Right renal pelvis (tissue), 4 donors: ENCODE measurements around the gene SYPL1. TPM values are rescaled to one million over a fixed set of nuclear protein-coding genes. Genes with fewer than 3 reads are reported as not detected.

Experiments used
- DNase-seq, 4 donors: peaks; one replicate each; pipeline ENCODE4 v3.0.0-alpha.2; 2013; ENCODE audit warnings: low read depth in 4 of 4, low spot score in 3 of 4, missing footprints in 1 of 4
- polyA plus RNA-seq, 4 donors: library from polyadenylated mRNA; unstranded; fragments of 120-200 nt; gene quantifications; one replicate each; pipeline ENCODE4 v1.2.1, GENCODE V29; 2013; ENCODE audit not compliant: insufficient read length in 4 of 4

Gene SYPL1
- polyA plus RNA-seq, 4 donors = 137 to 166 (median 161) TPM

DNA sequence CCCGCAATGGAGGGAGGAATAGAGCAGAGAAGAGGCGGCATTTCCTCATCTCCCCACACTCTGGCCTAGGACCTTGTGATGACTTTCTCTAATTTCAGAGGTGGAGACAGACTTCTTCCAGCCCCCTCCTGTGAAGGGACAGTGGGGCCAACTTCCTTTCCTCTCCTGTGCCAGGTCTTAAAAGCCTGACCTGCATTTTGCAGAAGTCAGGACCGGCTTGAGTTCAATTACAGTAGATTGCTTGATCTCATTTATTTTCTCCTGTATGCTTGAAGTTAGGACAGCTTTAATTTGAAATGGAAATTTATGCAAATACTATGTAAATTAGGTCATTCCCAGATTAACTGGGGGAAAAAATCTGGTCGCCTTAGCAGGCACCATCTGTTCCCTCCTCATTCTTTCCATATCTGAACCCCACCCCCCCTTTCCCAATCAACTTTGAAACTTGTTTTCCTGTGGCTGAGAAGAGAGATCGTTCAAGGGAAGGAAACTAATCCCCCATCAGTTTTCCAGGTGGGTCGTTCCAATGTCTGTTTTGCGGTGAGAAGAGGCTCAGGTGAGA is 57.1 kb downstream of the SYPL1 start:
- no peak for DNase-seq

DNA sequence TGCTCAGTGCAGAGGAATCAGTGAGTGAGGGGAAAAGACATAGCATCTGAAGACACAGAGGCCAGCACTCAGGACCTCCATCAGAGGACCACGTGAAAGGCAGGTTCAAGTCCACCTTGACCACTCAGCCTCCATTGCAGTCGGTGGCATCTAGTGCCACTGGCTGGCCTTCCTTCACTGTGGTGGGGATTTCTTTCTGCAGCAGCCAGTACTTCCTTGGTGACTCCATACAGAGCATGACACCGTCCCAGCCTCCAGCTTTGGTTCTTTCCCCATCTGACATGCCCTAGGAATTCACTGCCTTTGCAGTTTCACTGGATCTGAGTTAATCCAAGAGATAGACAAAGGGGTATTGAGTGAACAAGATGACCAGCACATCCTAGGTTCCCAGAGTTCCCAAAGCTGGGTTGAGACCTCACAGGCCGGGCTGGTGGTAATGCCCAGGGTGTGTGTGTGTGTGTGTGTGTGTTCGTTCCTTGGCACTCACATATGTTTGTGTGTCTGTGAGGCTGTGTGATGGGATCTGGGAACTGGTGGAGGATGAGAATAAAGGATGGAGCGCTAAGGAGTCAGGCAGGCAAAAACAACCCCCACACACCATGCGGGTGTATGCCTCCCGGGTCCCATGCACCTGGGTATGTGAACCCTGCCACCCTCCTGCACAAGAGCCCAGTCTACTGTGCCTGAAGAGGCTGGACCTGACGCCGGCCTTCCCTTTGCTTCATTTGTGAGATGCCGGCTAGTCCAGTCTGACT is 57.8 kb downstream of the SYPL1 start:
- DNase-seq = no peak

DNA sequence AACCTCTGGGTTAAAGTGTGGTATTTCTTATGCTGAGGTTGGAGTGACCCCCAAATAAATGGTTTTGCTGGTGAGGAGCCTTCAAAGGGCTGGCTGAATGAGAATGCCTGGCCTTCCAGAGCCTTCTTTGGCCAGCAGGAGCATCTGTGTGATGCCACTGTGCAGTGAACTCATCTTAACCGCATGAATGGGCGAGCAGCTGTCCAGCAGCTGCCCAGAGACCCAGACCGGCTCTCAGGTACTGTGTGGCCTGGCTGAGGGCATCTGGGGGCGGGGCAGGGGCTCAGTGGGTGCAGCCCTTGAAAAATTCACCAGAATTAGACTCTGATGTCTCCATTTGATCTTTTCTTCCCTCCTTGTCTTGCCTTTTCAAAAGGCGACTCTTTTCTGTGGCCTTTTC is 59.0 kb downstream of the SYPL1 start:
- no peak for DNase-seq

DNA sequence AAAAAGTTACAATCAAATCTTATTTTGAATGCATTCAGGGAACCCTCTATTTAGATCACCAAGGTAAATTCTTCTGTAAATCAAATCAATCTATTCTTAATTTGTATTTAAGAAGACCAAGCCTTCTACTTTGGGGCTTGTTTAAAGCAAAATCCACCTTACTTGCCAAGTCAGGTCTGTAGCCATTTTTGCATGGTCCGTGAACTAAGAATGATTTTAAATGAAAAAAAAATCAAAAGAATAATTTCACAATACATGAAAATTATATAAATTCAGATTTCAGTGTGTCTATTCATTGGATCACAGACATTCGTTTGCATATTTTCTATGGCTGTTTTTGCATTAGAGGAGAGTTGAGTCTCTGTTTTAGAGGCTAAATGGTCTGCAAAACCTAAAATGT is 59.4 kb downstream of the SYPL1 start:
- DNase-seq = no peak

DNA sequence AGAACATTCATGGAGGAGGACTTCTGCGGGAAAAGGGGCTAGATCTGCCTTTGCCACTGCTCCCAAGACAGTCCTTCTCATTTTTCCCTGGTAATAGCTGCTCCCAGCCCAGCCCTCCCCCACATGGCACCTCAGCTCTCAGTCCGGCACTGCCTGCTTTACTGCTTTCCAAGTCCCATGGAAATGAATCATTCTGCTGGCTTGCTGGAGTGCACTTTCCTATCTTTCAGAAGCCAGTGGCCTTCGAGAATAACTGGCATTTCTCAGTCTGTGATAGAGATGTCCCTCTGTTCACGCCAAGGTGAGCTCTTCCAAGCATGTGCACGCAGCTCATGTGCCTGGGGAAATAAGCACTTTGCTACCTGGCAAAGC is 61.4 kb downstream of the SYPL1 start:
- no peak for DNase-seq

DNA sequence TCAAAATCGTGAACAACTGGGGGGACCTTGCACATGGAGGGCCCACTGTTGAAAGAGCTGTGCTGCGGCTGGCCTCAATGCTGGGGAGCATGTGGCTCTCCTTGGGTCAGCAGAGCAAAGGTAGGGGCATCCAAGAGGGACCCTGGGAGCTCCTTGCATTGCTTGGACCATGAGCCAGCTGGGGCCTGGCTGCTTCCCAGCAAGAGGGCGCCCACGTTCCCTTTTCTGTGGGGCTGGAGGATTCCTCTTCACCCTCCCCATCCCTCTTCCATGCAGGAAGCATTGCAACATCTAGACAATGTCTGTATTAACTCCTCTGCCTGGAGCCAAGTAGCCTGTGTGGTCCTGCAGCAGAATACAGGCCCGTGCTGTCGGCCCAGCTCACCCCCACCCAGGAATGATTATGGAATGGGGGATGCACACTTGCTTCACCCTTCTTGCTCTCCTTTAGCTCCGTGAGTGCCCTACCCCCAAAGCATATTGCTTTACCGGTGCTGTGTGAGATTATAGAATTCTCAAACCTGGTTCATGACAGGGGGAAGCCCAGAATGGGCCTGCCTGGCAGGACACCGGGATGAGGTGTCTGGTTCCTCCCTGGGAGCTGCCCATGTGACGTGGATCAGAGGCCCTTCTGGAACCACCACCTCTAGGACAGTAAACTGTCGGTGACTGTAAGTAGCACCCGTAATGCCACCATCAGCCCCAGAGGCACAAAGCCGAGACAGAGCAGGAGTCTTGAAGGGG is 61.9 kb downstream of the SYPL1 start:
- no peak for DNase-seq

DNA sequence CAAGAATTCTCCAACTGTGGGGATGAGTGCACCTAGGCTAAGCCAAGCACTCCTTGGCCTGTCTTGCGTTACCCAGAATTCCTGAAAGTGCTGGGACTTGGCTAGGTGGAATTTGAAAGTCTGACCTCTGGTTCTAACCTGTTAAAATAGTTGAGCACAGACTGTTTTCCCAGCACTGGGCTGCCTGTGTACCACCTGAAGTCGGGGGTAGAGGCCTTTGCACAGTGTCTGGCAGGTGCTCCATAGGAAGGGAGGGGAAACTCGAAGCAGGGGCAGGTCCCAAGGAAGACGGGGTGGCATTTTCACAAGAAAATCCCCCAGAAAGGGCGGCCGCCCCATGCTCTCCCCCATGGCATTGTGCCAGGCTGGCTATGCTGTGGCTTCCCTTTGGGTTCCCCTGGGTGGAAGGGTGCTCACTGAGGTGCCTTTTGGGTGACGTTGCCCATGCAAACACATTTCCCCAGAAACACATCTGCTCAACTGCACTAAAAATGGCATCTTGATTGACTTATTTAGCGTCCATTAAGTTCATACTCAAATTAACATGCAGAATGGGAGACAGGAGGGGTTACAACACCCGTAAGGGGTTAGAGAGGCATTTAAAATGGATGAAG is 62.9 kb downstream of the SYPL1 start:
- DNase-seq = no peak

DNA sequence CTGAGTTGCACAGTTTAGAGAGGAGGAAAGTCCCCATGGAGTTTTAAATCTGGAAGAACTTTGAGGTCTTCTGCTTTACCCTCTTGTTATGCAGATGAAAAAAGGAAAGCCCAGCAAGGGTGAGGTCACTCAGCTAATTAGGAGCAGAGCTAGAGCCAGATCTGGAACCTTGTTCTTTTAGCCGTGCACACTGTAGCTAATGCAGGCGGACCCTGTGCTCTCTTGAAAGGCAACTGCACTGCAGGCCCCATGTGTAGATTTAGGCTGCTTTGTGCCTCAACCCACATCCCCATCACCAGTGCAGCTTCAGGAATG is 63.4 kb downstream of the SYPL1 start:
- no peak for DNase-seq

DNA sequence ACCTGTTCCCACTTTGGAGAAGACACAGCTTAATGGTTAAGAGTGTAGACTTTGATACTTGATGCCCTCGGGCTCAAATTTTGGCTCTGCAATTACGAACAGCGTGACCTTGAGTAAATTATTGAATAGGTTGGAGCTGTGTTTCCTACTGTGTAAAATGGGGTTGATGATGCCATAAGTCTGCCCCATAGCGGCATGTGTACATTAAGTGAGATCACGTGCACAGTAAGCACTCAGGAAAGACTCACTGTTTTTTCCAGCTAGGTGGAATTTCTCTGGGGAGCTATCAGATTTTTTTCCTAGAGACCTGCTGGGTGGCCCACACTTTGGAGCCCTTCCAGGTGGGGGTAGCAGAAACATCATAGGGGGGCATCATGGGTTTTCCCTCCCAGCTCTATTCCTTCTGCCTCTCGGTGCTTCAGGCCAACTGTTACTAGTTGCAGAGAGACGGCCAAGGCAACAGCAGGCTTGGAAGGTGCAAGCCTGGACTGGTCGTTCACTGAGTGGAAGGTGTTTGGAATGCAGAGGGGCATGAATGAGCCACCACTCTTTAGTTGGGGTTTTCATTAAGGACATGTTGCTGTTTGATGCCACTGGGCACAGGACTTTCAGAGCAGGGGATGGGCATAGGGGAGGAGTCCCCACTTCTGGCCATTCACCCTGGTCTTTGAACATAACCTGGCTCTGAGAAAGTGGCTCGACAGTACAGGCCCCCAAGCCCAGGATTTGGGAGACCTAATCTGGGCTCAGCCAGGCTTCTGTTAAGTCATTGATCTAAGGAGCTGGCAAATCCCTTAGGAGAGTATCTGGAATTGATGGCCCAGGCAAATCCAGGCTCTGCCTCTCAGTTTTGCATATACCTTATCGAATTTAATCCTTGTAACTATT is 64.0 kb downstream of the SYPL1 start:
- DNase-seq = no peak

DNA sequence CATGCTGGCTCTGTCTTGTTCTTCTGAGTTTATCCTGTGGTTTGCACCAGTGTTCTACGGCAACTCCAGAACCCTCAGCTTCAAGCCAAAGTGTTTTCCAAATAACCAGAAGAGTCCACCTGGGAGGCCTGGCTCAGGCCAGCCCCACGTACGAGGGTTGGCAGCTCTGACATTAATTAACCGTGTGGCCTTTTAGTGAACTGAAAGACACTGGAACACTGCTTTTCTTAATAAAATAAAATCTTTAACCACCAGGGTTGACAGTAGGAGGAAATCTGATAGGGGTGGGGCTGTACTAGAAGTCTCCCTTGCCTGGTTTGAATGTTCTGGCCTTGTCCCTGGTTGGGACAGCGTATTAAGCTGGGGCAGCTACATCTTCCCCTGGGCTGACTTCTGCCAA is 64.9 kb downstream of the SYPL1 start:
- DNase-seq = no peak

DNA sequence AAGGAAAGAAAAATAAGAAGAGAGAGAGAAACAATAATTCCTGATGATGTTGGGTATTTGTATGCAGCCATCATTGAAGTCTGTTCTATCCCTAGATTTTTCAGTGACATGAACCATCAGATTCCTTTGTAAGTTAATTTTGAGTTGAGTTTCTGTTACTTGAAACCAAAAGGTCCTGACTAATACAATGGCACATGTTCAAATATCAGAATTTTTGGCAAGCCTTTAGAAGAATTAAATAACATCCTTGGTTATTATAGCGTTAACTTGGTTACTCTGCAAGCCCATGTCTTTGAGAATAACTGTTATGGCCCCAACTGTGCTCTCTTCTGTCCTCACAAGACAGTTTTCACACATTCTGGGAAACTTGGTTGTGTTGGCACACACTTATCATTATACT is 66.5 kb downstream of the SYPL1 start:
- DNase-seq = no peak

DNA sequence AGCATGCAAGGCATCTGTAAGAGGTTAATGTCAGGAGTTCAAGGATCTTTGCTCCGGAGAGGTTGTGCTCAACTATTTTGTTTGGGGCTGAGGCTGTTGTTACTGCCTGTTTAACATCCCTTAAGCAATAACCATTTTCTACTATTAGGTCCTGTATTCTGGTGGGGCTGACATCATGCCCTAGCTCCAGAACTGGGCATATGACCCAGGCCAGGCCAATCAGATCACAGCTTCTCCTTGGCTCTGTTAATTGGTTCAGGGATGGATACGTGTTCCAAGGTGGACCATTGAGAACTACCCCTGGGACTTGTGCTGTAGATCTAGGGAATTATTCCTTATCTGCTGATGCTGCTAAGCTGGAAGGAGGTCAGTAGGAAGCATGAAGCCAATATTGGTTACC is 67.0 kb downstream of the SYPL1 start:
- no peak for DNase-seq

DNA sequence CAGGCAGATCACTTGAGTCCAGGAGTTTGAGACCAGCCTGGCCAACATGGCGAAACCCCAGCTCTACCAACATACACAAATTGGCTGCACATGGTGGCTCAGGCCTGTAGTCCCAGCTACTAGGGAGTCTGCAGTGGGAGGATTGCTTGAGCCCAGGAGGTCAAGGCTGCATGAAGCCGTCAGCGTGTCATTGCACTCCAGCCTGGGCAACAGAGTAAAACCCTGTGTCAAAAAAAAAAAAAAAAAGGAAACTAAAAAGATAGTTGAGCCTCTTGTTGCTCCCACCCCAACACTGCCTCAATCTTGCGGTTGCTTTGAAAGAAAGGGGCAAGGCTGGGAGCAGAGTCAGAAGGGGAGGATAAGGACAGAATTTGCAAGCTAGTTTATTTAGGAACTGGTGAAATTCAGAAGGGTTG is 69.9 kb downstream of the SYPL1 start:
- no peak for DNase-seq

DNA sequence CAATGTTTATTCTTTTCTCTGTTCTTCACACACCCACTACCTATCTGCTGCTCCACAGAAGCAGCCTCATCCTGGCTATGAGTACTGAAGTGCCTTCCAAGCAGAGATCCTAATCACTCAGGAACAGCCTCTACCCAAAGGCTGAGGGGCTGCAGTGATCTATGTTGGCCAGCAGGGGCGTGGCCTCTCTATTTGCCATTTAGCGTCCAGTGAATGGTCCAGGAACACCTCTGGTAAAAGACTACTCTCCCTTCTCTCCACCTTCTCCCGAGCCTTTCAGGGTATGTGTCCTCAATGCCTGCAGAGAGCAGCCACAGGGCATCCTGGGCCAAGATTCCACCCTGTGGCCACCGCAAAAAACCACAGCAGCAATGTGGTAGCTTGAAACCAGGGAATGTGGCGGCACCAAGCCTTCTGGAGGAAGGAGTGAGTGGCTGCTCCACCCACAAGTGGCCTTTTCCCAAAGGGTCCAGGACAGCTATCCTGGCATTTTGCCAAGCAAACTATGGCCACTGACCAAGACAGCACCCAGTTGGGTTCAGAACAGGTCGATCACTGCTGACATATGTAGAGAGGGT is 70.9 kb downstream of the SYPL1 start:
- no peak for DNase-seq

Other genes with a start within 250 kb of the SYPL1 start
- 10 to 100 TPM in 3 of 4 donors, 1 to 10 TPM in 1; 9.4 to 12.6 (median 10.8) TPM for gene ATXN7L1, start 235.7 kb downstream of the SYPL1 start, polyA plus RNA-seq
- gene CDHR3, start 149.0 kb downstream of the SYPL1 start, polyA plus RNA-seq = 1 to 10 TPM; 5.0 to 6.8 (median 6.0) TPM
- 10 to 100 TPM; 40.1 to 49.5 (median 46.4) TPM for gene NAMPT, start 172.7 kb upstream of the SYPL1 start, polyA plus RNA-seq